HepG2 (cell line): ENCODE results near the gene NFAT5. TPM values are rescaled to one million over a fixed set of nuclear protein-coding genes. Genes with fewer than 3 reads are reported as not detected.
A peak's percentile ranks its signal among the peaks of the same experiment; 100 is the strongest.

Experiments
- ATAC-seq: fragments of 200-7000 bp; cut with Tn5 transposase; 3 replicates; pipeline ENCODE4 v1.9.1; 2020; ENCODE audit warnings: mild to moderate bottlenecking, moderate library complexity
- BruUV-seq: library from RNA; stranded (reverse); fragments of 400-500 nt; replicated peaks from 2 replicates; lab custom pipeline; 2021; lab: Mats Ljungman, UMichigan
- CTCF ChIA-PET: fragments of 300-600 bp; formaldehyde crosslinking; extraction: SDS; loops from one replicate; lab custom pipeline; 2021; ENCODE audit warnings: low total read pairs, inconsistent platforms, low intra/inter-chr PET ratio; lab: Yijun Ruan, JAX
- POLR2A ChIA-PET: fragments of 350-600 bp; sonication (Branson Sonifier 250); formaldehyde crosslinking; loops from one replicate; lab custom pipeline; 2020; ENCODE audit warnings: antibody characterized with exemption, inconsistent platforms; lab: Yijun Ruan, JAX
- DNase-seq: peaks from one replicate; pipeline ENCODE4 v3.0.0-alpha.2; 2015; ENCODE audit warnings: low spot score
- FAIRE-seq: peaks from 3 replicates; lab custom pipeline; 2011; peaks lifted over from hg19 to GRCh38; lab: Jason Lieb, UNC
- H2AFZ ChIP-seq: one replicate; pipeline ENCODE4 v1.6.1; 2011; ENCODE audit warnings: low read length, inconsistent platforms
- H3K27ac ChIP-seq: fragments of 300-600 bp; 3 replicates; pipeline ENCODE4 v1.8.0; 2011; ENCODE audit warnings: mixed run types, mild to moderate bottlenecking, mixed read lengths, low read length, inconsistent platforms; ENCODE audit not compliant: insufficient read depth; ENCODE audit errors: extremely low read length
- H3K27me3 ChIP-seq, 2 experiments: fragments of 200-600 bp in 1 of 2; 2 replicates in 1 of 2; 3 replicates in 1 of 2; pipeline versions ENCODE4 v1.6.0 to v1.8.0; 2011; ENCODE audit warnings: low read length in 2 of 2, mild to moderate bottlenecking in 2 of 2, moderate library complexity in 2 of 2, inconsistent platforms in 1 of 2; ENCODE audit not compliant: insufficient read depth in 2 of 2, control insufficient read depth in 1 of 2
- H3K36me3 ChIP-seq, 2 experiments: fragments of 200-600 bp in 1 of 2; replicated peaks in 1 of 2; 2 replicates in 1 of 2; 3 replicates in 1 of 2; pipeline versions ENCODE4 v1.5.1 to v1.8.0; 2011; ENCODE audit warnings: low read length in 2 of 2, inconsistent platforms in 1 of 2; ENCODE audit not compliant: insufficient read depth in 2 of 2, control insufficient read depth in 1 of 2
- H3K4me1 ChIP-seq: 2 replicates; pipeline ENCODE4 v1.5.1; 2012; ENCODE audit warnings: low read length, inconsistent platforms; ENCODE audit not compliant: insufficient read depth
- H3K4me2 ChIP-seq: 2 replicates; pipeline ENCODE4 v1.6.0; 2011; ENCODE audit warnings: low read depth, low read length, inconsistent platforms
- H3K4me3 ChIP-seq, 3 experiments: fragments of 200-600 bp in 1 of 3; sonication (generic), shearing (Covaris generic) in 1 of 3; replicated peaks in 1 of 3; 2 replicates each; pipeline ENCODE4 v1.5.1; 2011 to 2016; ENCODE audit warnings: low read length in 3 of 3, inconsistent platforms in 2 of 3, low read depth in 2 of 3, mild to moderate bottlenecking in 2 of 3, control low read depth in 1 of 3, mixed read lengths in 1 of 3; ENCODE audit not compliant: insufficient read depth in 1 of 3
- H3K79me2 ChIP-seq: one replicate; pipeline ENCODE4 v1.6.1; 2011; ENCODE audit warnings: low read length, inconsistent platforms; ENCODE audit not compliant: insufficient read depth
- H3K9ac ChIP-seq: 2 replicates; pipeline ENCODE4 v1.6.0; 2011; ENCODE audit warnings: mild to moderate bottlenecking, low read depth, low read length, inconsistent platforms; ENCODE audit not compliant: insufficient read depth
- H3K9me3 ChIP-seq: 2 replicates; pipeline ENCODE4 v1.5.1; 2012; ENCODE audit warnings: mild to moderate bottlenecking, low read length
- H4K20me1 ChIP-seq: 2 replicates; pipeline ENCODE4 v1.6.0; 2011; ENCODE audit warnings: inconsistent platforms, mild to moderate bottlenecking, low read length, moderate library complexity; ENCODE audit not compliant: insufficient read depth
- CHCHD3 ChIP-seq: sonication (generic); formaldehyde crosslinking; IDR thresholded peaks from 2 replicates; pipeline ENCODE4 v1.8.0; 2022; ENCODE audit warnings: mild to moderate bottlenecking, missing genetic modification reagents, moderate library complexity
- ELF3 ChIP-seq: IDR thresholded peaks from 2 replicates; pipeline ENCODE4 v1.6.1; 2016; ENCODE audit warnings: missing genetic modification reagents, missing compliant biosample characterization
- KLF13 ChIP-seq: sonication (generic); formaldehyde crosslinking; IDR thresholded peaks from 2 replicates; pipeline ENCODE4 v1.4.0; 2020; ENCODE audit warnings: mild to moderate bottlenecking, missing genetic modification reagents
- RXRB ChIP-seq: IDR thresholded peaks from 2 replicates; pipeline ENCODE4 v1.6.1; 2016; ENCODE audit warnings: borderline replicate concordance, missing genetic modification reagents, missing compliant biosample characterization
- TCF12 ChIP-seq, 2 experiments: fragments of 450-650 bp in 1 of 2; sonication (generic) in 1 of 2; formaldehyde crosslinking in 1 of 2; IDR thresholded peaks; 2 replicates each; pipeline versions ENCODE4 v1.6.1 to v1.8.0; 2017 to 2022; ENCODE audit warnings: antibody characterized with exemption in 1 of 2, mild to moderate bottlenecking in 1 of 2, missing genetic modification reagents in 1 of 2, moderate library complexity in 1 of 2
- TEAD3 ChIP-seq: optimal IDR thresholded peaks from 2 replicates; pipeline ENCODE3; 2016; ENCODE audit warnings: borderline replicate concordance
- UBTF ChIP-seq: sonication (generic); formaldehyde crosslinking; IDR thresholded peaks from 2 replicates; pipeline ENCODE4 v1.4.0; 2020; ENCODE audit warnings: mild to moderate bottlenecking, missing genetic modification reagents
- ZNF160 ChIP-seq: sonication (generic); formaldehyde crosslinking; IDR thresholded peaks from 2 replicates; pipeline ENCODE4 v1.8.0; 2022; ENCODE audit warnings: mild to moderate bottlenecking, inconsistent platforms, missing genetic modification reagents
- ZNF816 ChIP-seq: sonication (generic); formaldehyde crosslinking; IDR thresholded peaks from 2 replicates; pipeline ENCODE4 v1.8.0; 2022; ENCODE audit warnings: missing genetic modification reagents, mild to moderate bottlenecking, borderline replicate concordance
- WGBS: methylation state at CpG from one replicate; pipeline ENCODE4 v1.1.6; 2017; ENCODE audit warnings: low lambda C conversion rate; 5-methylcytosine and 5-hydroxymethylcytosine counted together
- in situ Hi-C: cut with HindIII; loops from 2 replicates; pipeline ENCODE4 v1.10.0; 2017; ENCODE audit warnings: low pct_unique_long_range_greater_than_20kb; ENCODE audit not compliant: extremely low pct_ligation_motif_present
- intact Hi-C: fragments of 100-400 bp; cut with micrococcal nuclease; formaldehyde crosslinking; loops from one replicate; pipeline ENCODE4 v1.10.0; 2022; ENCODE audit not compliant: unreplicated experiment
- polyA plus RNA-seq, 8 experiments: library from polyadenylated mRNA; depleted of rRNA in 3 of 8; stranded (reverse) in 7 of 8; unstranded in 1 of 8; fragments of >200 nt; fragmentation: Illumina TruSeq in 4 of 8; extraction: Trizol in 4 of 8; gene quantifications; 2 replicates each; pipeline versions ENCODE4 v1.2.1 to v1.2.3, GENCODE V29; 2011 to 2016; ENCODE audit warnings: low read depth in 4 of 8, missing spikeins in 1 of 8, mixed read lengths in 1 of 8; ENCODE audit not compliant: insufficient read depth in 1 of 8
- total RNA-seq, 5 experiments: library from RNA; depleted of rRNA; stranded (reverse); fragments of >200 nt; fragmentation: Illumina TruSeq; extraction: Trizol; gene quantifications; 2 replicates each; pipeline ENCODE4 v1.2.3, GENCODE V29; 2016; ENCODE audit warnings: low read depth in 1 of 5
- TF ChIP-seq, protein P1 (sequence below): sonication (generic); formaldehyde crosslinking; IDR thresholded peaks from 2 replicates; pipeline ENCODE4 v1.4.0; 2020; ENCODE audit warnings: missing genetic modification reagents, borderline replicate concordance
- TF ChIP-seq, protein P2 (sequence below): sonication (generic); formaldehyde crosslinking; IDR thresholded peaks from 2 replicates; pipeline ENCODE4 v1.5.0; 2020; ENCODE audit warnings: mild to moderate bottlenecking, missing genetic modification reagents, moderate library complexity

Gene NFAT5
- total and polyA plus RNA-seq, 2 of the 13 experiments (the other 11 are each of a cell fraction or from before 2014, with no cell fraction given), result 20.5 to 54.3 TPM

GRCh38 chr16:69564845-69565670, 708 bp upstream of the NFAT5 start:
- FAIRE-seq (no peak), ATAC-seq (no peak), DNase-seq (no peak)
- peaks cover 12% of the 10 kb centered on the region for H4K20me1 ChIP-seq
- peaks cover 58% of the 10 kb centered on the region for H3K79me2 ChIP-seq
- ChIA-PET POLR2A (interaction anchor here (0.9 to 7.3 kb wide), 14 partner anchors 11 to 189 kb away, joined by 3 to 60 read pairs (median 4); partner anchors contain the start of genes NOB1 and NQO1), CTCF (no interaction called here)
- no peaks in the 10 kb centered on the region; a peak in 1 of 5 replicates for H3K27me3 ChIP-seq
- intact Hi-C loops, result loop anchor here (5.0 kb wide), 1 partner anchor 47 kb away; no protein-coding TSS in a partner anchor
- WGBS, result 3% methylated on average over 25 of the region's 31 CpGs
- H3K9ac ChIP-seq, result peak overlapping the region; percentile 98
- peak overlapping the region; percentile 88 for H3K4me2 ChIP-seq
- H2AFZ ChIP-seq, result peak overlapping the region; percentile 2
- H3K4me3 ChIP-seq, result peak overlapping the region; percentile 82 to 98 (median 92)
- peak overlapping the region; percentile 95 for H3K27ac ChIP-seq
- H3K36me3 ChIP-seq, result peaks cover 3 to 12% of the 10 kb centered on the region in 2 experiments; a peak in 3 of 5 replicates
- H3K4me1 ChIP-seq, result peaks cover 61% of the 10 kb centered on the region
- H3K9me3 ChIP-seq, result no peaks in the 10 kb centered on the region
- in situ Hi-C loops, result loop anchor here (10.0 kb wide), 1 partner anchor 170 kb away; no protein-coding TSS in a partner anchor
- TSS peak; percentile 89 for BruUV-seq
- TF ChIP-seq, protein P1, sequence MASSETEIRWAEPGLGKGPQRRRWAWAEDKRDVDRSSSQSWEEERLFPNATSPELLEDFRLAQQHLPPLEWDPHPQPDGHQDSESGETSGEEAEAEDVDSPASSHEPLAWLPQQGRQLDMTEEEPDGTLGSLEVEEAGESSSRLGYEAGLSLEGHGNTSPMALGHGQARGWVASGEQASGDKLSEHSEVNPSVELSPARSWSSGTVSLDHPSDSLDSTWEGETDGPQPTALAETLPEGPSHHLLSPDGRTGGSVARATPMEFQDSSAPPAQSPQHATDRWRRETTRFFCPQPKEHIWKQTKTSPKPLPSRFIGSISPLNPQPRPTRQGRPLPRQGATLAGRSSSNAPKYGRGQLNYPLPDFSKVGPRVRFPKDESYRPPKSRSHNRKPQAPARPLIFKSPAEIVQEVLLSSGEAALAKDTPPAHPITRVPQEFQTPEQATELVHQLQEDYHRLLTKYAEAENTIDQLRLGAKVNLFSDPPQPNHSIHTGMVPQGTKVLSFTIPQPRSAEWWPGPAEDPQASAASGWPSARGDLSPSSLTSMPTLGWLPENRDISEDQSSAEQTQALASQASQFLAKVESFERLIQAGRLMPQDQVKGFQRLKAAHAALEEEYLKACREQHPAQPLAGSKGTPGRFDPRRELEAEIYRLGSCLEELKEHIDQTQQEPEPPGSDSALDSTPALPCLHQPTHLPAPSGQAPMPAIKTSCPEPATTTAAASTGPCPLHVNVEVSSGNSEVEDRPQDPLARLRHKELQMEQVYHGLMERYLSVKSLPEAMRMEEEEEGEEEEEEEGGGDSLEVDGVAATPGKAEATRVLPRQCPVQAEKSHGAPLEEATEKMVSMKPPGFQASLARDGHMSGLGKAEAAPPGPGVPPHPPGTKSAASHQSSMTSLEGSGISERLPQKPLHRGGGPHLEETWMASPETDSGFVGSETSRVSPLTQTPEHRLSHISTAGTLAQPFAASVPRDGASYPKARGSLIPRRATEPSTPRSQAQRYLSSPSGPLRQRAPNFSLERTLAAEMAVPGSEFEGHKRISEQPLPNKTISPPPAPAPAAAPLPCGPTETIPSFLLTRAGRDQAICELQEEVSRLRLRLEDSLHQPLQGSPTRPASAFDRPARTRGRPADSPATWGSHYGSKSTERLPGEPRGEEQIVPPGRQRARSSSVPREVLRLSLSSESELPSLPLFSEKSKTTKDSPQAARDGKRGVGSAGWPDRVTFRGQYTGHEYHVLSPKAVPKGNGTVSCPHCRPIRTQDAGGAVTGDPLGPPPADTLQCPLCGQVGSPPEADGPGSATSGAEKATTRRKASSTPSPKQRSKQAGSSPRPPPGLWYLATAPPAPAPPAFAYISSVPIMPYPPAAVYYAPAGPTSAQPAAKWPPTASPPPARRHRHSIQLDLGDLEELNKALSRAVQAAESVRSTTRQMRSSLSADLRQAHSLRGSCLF (CRISPR knock-in tag), result 0 out of 2 replicates have a peak, but pooled peaks have one; percentile 77
- TF ChIP-seq ZNF816 (CRISPR knock-in tag), result no peak
- TF ChIP-seq ZNF160 (CRISPR knock-in tag), result no peak
- TF ChIP-seq, protein P2, sequence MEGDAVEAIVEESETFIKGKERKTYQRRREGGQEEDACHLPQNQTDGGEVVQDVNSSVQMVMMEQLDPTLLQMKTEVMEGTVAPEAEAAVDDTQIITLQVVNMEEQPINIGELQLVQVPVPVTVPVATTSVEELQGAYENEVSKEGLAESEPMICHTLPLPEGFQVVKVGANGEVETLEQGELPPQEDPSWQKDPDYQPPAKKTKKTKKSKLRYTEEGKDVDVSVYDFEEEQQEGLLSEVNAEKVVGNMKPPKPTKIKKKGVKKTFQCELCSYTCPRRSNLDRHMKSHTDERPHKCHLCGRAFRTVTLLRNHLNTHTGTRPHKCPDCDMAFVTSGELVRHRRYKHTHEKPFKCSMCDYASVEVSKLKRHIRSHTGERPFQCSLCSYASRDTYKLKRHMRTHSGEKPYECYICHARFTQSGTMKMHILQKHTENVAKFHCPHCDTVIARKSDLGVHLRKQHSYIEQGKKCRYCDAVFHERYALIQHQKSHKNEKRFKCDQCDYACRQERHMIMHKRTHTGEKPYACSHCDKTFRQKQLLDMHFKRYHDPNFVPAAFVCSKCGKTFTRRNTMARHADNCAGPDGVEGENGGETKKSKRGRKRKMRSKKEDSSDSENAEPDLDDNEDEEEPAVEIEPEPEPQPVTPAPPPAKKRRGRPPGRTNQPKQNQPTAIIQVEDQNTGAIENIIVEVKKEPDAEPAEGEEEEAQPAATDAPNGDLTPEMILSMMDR (CRISPR knock-in tag), result no peak
- TF ChIP-seq UBTF (CRISPR knock-in tag), result 0 out of 2 replicates have a peak, but pooled peaks have one; percentile 98
- no peak for TF ChIP-seq TEAD3
- TF ChIP-seq KLF13, result no peak
- no peak for TF ChIP-seq ELF3 (CRISPR knock-in tag)
- TF ChIP-seq CHCHD3, result no peak
- no peak for TF ChIP-seq RXRB (CRISPR knock-in tag)
- no peak for TF ChIP-seq TCF12 (IDR thresholded peaks at IDR 0.05)
- TF ChIP-seq TCF12 (CRISPR knock-in tag; IDR thresholded peaks at IDR 0.05), result no peak
